CD14-positive monocyte (primary cell): Measurements from ENCODE around the gene EFCAB8. TPM values are rescaled to one million over a fixed set of nuclear protein-coding genes. Genes with fewer than 3 reads are reported as not detected.

Experiments used
- DNase-seq, 3 donors: peaks; one replicate each; pipeline ENCODE4 v3.0.0-alpha.2; 2011 to 2022
- H2AFZ ChIP-seq: 2 replicates; pipeline ENCODE4 v1.6.0; 2012; ENCODE audit warnings: mild to moderate bottlenecking, low read depth, low read length, inconsistent platforms; ENCODE audit not compliant: insufficient read depth, poor library complexity, severe bottlenecking
- H3K27ac ChIP-seq, 2 donors: 1 replicate in 1 of 2; 2 replicates in 1 of 2; pipeline ENCODE4 v1.5.1; 2012 to 2013; ENCODE audit warnings: low read length in 2 of 2, control low read depth in 1 of 2, inconsistent platforms in 1 of 2, low read depth in 1 of 2, mild to moderate bottlenecking in 1 of 2
- H3K27me3 ChIP-seq, 2 donors: one replicate each; pipeline versions ENCODE4 v1.6.0 to v1.6.1; 2011 to 2013; ENCODE audit warnings: low read length in 2 of 2; ENCODE audit not compliant: control insufficient read depth in 2 of 2, insufficient read depth in 2 of 2
- H3K36me3 ChIP-seq, 2 donors: replicated peaks in 1 of 2; 1 replicate in 1 of 2; 2 replicates in 1 of 2; pipeline versions ENCODE4 v1.5.1 to v1.6.1; 2012 to 2013; ENCODE audit warnings: low read length in 2 of 2, control low read depth in 1 of 2, inconsistent platforms in 1 of 2, mild to moderate bottlenecking in 1 of 2; ENCODE audit not compliant: insufficient read depth in 2 of 2, control insufficient read depth in 1 of 2
- H3K4me1 ChIP-seq, 2 donors: 1 replicate in 1 of 2; 2 replicates in 1 of 2; pipeline versions ENCODE4 v1.5.1 to v1.6.1; 2012 to 2013; ENCODE audit warnings: low read length in 2 of 2, control low read depth in 1 of 2, inconsistent platforms in 1 of 2, mild to moderate bottlenecking in 1 of 2, moderate library complexity in 1 of 2; ENCODE audit not compliant: insufficient read depth in 2 of 2, control insufficient read depth in 1 of 2
- H3K4me2 ChIP-seq: replicated peaks from 2 replicates; pipeline ENCODE3; 2012; ENCODE audit warnings: low read length, moderate library complexity, mild to moderate bottlenecking; ENCODE audit not compliant: poor library complexity, severe bottlenecking; ENCODE audit errors: extremely low read depth
- H3K4me3 ChIP-seq, 3 experiments: fragments of 200-600 bp in 1 of 3; sonication (generic) in 1 of 3; replicated peaks in 1 of 3; 1 replicate in 2 of 3; 2 replicates in 1 of 3; pipeline ENCODE4 v1.5.1; 2011 to 2013; ENCODE audit warnings: low read length in 3 of 3, mild to moderate bottlenecking in 3 of 3, control low read depth in 2 of 3, low read depth in 2 of 3, inconsistent platforms in 1 of 3, moderate library complexity in 1 of 3
- H3K79me2 ChIP-seq: 2 replicates; pipeline ENCODE4 v1.6.0; 2012; ENCODE audit warnings: mild to moderate bottlenecking, control low read depth, inconsistent platforms, low read length, moderate library complexity; ENCODE audit not compliant: insufficient read depth
- H3K9ac ChIP-seq: 2 replicates; pipeline ENCODE4 v1.6.0; 2017; ENCODE audit warnings: low read length, mild to moderate bottlenecking; ENCODE audit not compliant: insufficient read depth, poor library complexity, severe bottlenecking
- H3K9me3 ChIP-seq, 2 donors: replicated peaks in 1 of 2; 1 replicate in 1 of 2; 2 replicates in 1 of 2; pipeline versions ENCODE4 v1.5.1 to v1.6.1; 2012 to 2013; ENCODE audit warnings: low read length in 2 of 2, control low read depth in 1 of 2; ENCODE audit not compliant: control insufficient read depth in 1 of 2, insufficient read depth in 1 of 2
- H4K20me1 ChIP-seq: 2 replicates; pipeline ENCODE4 v1.6.0; 2012; ENCODE audit warnings: mild to moderate bottlenecking, low read length, control low read depth, moderate library complexity; ENCODE audit not compliant: insufficient read depth
- H3K27ac Mint-ChIP-seq, 7 donors: one replicate each; pipeline ENCODE4 v1.8.0; 2020; ENCODE audit warnings: mild to moderate bottlenecking in 7 of 7, mixed read lengths in 7 of 7, moderate library complexity in 6 of 7, inconsistent platforms in 2 of 7
- H3K27me3 Mint-ChIP-seq, 3 donors: one replicate each; pipeline ENCODE4 v1.8.0; 2021 to 2022; ENCODE audit warnings: low read depth in 3 of 3, mild to moderate bottlenecking in 3 of 3, mixed read lengths in 3 of 3, moderate library complexity in 3 of 3, inconsistent platforms in 1 of 3
- H3K36me3 Mint-ChIP-seq, 2 donors: one replicate each; pipeline ENCODE4 v1.8.0; 2020; ENCODE audit warnings: mixed read lengths in 2 of 2, inconsistent platforms in 1 of 2, mild to moderate bottlenecking in 1 of 2
- H3K4me1 Mint-ChIP-seq: one replicate; pipeline ENCODE4 v1.8.0; 2020; ENCODE audit warnings: mild to moderate bottlenecking, mixed read lengths
- H3K4me3 Mint-ChIP-seq, 2 donors: one replicate each; pipeline ENCODE4 v1.8.0; 2020; ENCODE audit warnings: mild to moderate bottlenecking in 2 of 2, mixed read lengths in 2 of 2, moderate library complexity in 1 of 2
- H3K9me3 Mint-ChIP-seq, 7 donors: one replicate each; pipeline ENCODE4 v1.8.0; 2020 to 2022; ENCODE audit warnings: mixed read lengths in 7 of 7, mild to moderate bottlenecking in 6 of 7, moderate library complexity in 6 of 7, inconsistent platforms in 2 of 7
- WGBS: methylation state at CpG from one replicate; pipeline ENCODE4 v1.1.5; 2013; ENCODE audit warnings: missing lambda C conversion rate; ENCODE audit not compliant: insufficient coverage; 5-methylcytosine and 5-hydroxymethylcytosine counted together
- intact Hi-C, 2 donors: fragments of 100-400 bp; cut with micrococcal nuclease; formaldehyde crosslinking; loops; one replicate each; pipeline versions ENCODE4 v1.15.0 to v1.15.1; 2023
- polyA plus RNA-seq, 3 donors: library from polyadenylated mRNA; depleted of rRNA in 1 of 3; unstranded in 2 of 3; stranded (reverse) in 1 of 3; fragments of 300-500 nt in 2 of 3; fragments of >200 nt in 1 of 3; fragmentation: Illumina TruSeq in 2 of 3; gene quantifications; 1 replicate in 2 of 3; 2 replicates in 1 of 3; pipeline ENCODE4 v1.2.3, GENCODE V29; 2012 to 2021
- TF ChIP-seq, protein P1 (sequence below): fragments of 200-600 bp; IDR thresholded peaks from one replicate; pipeline ENCODE4 v1.8.0; 2022; ENCODE audit warnings: antibody characterized with exemption, mild to moderate bottlenecking

The EFCAB8 gene
- polyA plus RNA-seq, 3 donors = 0.45 TPM; not detected in 2

DNA sequence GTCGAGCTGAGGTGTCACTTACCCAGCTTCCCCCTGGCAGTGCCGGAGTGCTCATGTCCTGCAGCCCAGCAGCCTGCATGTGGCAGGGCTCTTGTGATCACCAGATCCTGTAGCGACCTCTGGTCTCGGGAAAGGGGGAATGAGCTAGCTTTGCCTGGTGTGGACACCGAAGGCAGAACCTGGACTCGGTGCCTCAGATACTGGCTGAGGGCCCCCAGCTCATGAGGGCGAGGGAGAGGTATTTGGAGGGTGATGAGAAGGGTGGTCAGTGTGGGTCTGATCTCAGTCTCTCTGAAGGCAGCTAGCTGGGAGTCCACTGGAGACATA lies 119.2 kb downstream of the EFCAB8 start:
- Histone ChIP-seq H3K9ac (no peak overlapping the region), H3K4me2 (no peak overlapping the region), H4K20me1 (no peaks in the 10 kb centered on the region), H3K27me3 (no peaks in the 10 kb centered on the region), H3K27ac (no peak overlapping the region), H3K4me3 (no peak overlapping the region), H3K9me3 (peaks cover 0 to 6% of the 10 kb centered on the region in 2 donors), H3K79me2 (no peaks in the 10 kb centered on the region), H3K4me1 (no peaks in the 10 kb centered on the region), H2AFZ (no peak overlapping the region), H3K36me3 (no peaks in the 10 kb centered on the region)
- TF ChIP-seq, protein P1, sequence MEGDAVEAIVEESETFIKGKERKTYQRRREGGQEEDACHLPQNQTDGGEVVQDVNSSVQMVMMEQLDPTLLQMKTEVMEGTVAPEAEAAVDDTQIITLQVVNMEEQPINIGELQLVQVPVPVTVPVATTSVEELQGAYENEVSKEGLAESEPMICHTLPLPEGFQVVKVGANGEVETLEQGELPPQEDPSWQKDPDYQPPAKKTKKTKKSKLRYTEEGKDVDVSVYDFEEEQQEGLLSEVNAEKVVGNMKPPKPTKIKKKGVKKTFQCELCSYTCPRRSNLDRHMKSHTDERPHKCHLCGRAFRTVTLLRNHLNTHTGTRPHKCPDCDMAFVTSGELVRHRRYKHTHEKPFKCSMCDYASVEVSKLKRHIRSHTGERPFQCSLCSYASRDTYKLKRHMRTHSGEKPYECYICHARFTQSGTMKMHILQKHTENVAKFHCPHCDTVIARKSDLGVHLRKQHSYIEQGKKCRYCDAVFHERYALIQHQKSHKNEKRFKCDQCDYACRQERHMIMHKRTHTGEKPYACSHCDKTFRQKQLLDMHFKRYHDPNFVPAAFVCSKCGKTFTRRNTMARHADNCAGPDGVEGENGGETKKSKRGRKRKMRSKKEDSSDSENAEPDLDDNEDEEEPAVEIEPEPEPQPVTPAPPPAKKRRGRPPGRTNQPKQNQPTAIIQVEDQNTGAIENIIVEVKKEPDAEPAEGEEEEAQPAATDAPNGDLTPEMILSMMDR = no peak
- intact Hi-C loops = no loop called here
- Mint-ChIP-seq H3K4me3 (no peak overlapping the region), H3K27ac (no peak overlapping the region), H3K4me1 (no peaks in the 10 kb centered on the region), H3K9me3 (peaks cover 0 to 15% (median 3%) of the 10 kb centered on the region in 7 donors), H3K27me3 (peaks cover 0 to 2% (median 0%) of the 10 kb centered on the region in 3 donors), H3K36me3 (no peaks in the 10 kb centered on the region)
- no peak for DNase-seq
- WGBS = 94% methylated on average over 7 of the region's 7 CpGs

DNA sequence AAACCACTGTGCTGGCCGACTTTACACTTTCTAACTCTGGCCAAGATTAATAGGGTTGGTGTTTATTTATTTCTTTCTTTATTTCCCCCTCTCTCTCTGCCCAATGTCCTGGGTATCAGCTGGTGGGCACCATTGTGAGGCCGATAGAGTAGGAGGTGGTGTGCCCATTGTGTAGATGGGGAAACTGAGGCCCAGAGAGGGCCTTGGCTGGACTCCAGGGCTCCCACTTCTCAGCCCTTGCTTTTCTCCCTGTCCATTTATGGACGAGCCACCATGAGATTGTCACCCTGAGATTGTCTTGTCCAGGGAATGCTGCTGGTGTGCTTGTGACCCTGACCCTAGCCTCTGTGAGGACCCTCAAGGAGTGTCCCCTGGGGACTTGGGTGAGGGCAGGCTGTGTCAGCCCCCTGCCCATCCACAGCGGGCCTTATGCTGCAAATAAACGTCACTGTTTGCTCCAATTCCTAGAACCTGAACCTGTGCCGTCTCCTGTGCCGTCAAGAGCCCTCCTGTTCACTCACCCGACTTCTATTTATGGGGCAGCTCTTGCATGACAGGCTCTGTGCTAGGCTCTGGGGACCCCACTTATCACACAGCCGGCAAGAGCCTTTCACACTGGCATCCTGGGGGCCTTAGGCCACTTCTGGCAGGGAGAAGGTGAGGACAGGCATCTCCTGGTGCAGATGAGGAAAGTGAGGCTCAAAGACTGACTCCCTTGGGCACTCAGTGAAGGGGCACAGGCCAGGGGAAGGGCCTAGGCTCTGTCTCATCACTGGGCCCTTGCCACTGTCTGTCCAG lies 120.7 kb downstream of the EFCAB8 start:
- WGBS = 98% methylated on average over 6 of the region's 9 CpGs
- Mint-ChIP-seq H3K4me3 (no peak overlapping the region), H3K27me3 (peaks cover 1 to 2% (median 1%) of the 10 kb centered on the region in 3 donors), H3K9me3 (peaks cover 0 to 15% (median 3%) of the 10 kb centered on the region in 7 donors), H3K27ac (no peak overlapping the region), H3K4me1 (no peaks in the 10 kb centered on the region), H3K36me3 (no peaks in the 10 kb centered on the region)
- H3K4me3 ChIP-seq = no peak overlapping the region
- H3K27me3 ChIP-seq = no peaks in the 10 kb centered on the region
- DNase-seq = no peak
- H4K20me1 ChIP-seq = no peaks in the 10 kb centered on the region
- H3K36me3 ChIP-seq = no peaks in the 10 kb centered on the region
- H3K79me2 ChIP-seq = no peaks in the 10 kb centered on the region
- intact Hi-C loops = no loop called here
- no peak overlapping the region for H3K9ac ChIP-seq
- TF ChIP-seq, protein P1 = no peak
- no peak overlapping the region for H2AFZ ChIP-seq
- peaks cover 0 to 6% of the 10 kb centered on the region in 2 donors for H3K9me3 ChIP-seq
- H3K27ac ChIP-seq = no peak overlapping the region
- H3K4me1 ChIP-seq = no peaks in the 10 kb centered on the region
- H3K4me2 ChIP-seq = no peak overlapping the region
